ENCODE results near the gene PDHX.

DNA sequence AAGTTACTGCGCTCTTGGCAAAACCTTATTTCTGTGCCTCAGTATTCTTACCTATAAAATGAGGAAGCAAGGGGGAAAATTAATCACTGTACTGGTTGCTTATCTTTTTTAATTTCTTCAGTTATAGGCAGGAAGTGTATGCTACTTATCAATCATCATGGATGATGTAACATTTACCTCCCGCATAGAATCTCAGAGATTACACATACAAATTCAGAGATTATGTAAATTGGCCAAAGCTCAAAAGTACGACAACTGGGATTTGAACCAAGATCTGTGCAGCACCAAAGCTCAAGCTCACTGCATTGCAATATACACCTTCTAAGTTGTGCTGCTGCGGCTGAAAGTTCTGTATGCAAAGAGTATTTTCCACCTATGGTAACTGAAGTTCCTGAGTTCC is 83.0 kb downstream of the PDHX start:
- TF ChIP-seq CHD1 (IDR thresholded peaks at IDR 0.05; ENCODE audit: low read depth, low read length) (no peak), RFX5 (IDR thresholded peaks at IDR 0.05; ENCODE audit: low read depth, low read length) (no peak), MXI1 (IDR thresholded peaks at IDR 0.05; ENCODE audit: borderline replicate concordance, low read depth, low read length) (no peak), POLR2A (IDR thresholded peaks at IDR 0.05; ENCODE audit: low read depth, low read length) (no peak), RAD21 (IDR thresholded peaks at IDR 0.05; ENCODE audit: low read length) (no peak), RCOR1 (IDR thresholded peaks at IDR 0.05; ENCODE audit: insufficient replicate concordance, low read length) (no peak), NFE2L2 (IDR thresholded peaks at IDR 0.05; ENCODE audit: low read depth, low read length) (no peak), MAFK (IDR thresholded peaks at IDR 0.05; ENCODE audit: low read depth, low read length) (no peak), MAZ (IDR thresholded peaks at IDR 0.05; ENCODE audit: borderline replicate concordance, low read depth, low read length) (no peak)
- TF ChIP-seq, protein P1, sequence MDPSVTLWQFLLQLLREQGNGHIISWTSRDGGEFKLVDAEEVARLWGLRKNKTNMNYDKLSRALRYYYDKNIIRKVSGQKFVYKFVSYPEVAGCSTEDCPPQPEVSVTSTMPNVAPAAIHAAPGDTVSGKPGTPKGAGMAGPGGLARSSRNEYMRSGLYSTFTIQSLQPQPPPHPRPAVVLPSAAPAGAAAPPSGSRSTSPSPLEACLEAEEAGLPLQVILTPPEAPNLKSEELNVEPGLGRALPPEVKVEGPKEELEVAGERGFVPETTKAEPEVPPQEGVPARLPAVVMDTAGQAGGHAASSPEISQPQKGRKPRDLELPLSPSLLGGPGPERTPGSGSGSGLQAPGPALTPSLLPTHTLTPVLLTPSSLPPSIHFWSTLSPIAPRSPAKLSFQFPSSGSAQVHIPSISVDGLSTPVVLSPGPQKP (IDR thresholded peaks at IDR 0.05; ENCODE audit: borderline replicate concordance, low read depth, low read length), result no peak
- TF ChIP-seq, protein P2, sequence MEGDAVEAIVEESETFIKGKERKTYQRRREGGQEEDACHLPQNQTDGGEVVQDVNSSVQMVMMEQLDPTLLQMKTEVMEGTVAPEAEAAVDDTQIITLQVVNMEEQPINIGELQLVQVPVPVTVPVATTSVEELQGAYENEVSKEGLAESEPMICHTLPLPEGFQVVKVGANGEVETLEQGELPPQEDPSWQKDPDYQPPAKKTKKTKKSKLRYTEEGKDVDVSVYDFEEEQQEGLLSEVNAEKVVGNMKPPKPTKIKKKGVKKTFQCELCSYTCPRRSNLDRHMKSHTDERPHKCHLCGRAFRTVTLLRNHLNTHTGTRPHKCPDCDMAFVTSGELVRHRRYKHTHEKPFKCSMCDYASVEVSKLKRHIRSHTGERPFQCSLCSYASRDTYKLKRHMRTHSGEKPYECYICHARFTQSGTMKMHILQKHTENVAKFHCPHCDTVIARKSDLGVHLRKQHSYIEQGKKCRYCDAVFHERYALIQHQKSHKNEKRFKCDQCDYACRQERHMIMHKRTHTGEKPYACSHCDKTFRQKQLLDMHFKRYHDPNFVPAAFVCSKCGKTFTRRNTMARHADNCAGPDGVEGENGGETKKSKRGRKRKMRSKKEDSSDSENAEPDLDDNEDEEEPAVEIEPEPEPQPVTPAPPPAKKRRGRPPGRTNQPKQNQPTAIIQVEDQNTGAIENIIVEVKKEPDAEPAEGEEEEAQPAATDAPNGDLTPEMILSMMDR (conservative IDR thresholded peaks at IDR 0.05; ENCODE audit: low read depth, low read length), result no peak
- TF ChIP-seq, protein P3, sequence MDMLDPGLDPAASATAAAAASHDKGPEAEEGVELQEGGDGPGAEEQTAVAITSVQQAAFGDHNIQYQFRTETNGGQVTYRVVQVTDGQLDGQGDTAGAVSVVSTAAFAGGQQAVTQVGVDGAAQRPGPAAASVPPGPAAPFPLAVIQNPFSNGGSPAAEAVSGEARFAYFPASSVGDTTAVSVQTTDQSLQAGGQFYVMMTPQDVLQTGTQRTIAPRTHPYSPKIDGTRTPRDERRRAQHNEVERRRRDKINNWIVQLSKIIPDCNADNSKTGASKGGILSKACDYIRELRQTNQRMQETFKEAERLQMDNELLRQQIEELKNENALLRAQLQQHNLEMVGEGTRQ (IDR thresholded peaks at IDR 0.05; ENCODE audit: low read depth, low read length), result no peak
